BE2C (cell line): ENCODE data around the gene KRT6B.

Experiments used
- DNase-seq: peaks from one replicate; pipeline ENCODE4 v3.0.0-alpha.2; 2020
- H3K27me3 ChIP-seq: fragments of 250-450 bp; sonication (Bioruptor Pico); 2 replicates; pipeline ENCODE4 v1.5.1; 2020; ENCODE audit warnings: mild to moderate bottlenecking
- H3K36me3 ChIP-seq: fragments of 250-450 bp; sonication (Bioruptor Pico); 2 replicates; pipeline ENCODE4 v1.5.1; 2020; ENCODE audit warnings: mild to moderate bottlenecking
- H3K4me1 ChIP-seq: fragments of 250-450 bp; sonication (Bioruptor Pico); 2 replicates; pipeline ENCODE4 v1.5.1; 2020
- H3K4me3 ChIP-seq: 2 replicates; pipeline ENCODE4 v1.5.1; 2011; ENCODE audit warnings: low read depth, low read length
- H3K9me3 ChIP-seq: fragments of 250-450 bp; sonication (Bioruptor Pico); 2 replicates; pipeline ENCODE4 v1.5.1; 2020
- TF ChIP-seq, protein P1 (sequence below): IDR thresholded peaks from 2 replicates; pipeline ENCODE4 v1.5.1; 2012; ENCODE audit warnings: mild to moderate bottlenecking, low read depth, low read length

The KRT6B gene

GRCh38 chr12:52405922-52406385 lies 46.0 kb downstream of the KRT6B start, which contains the start of gene KRT82:
TSS of gene KRT82 (minus strand) at chr12:52406335. CDS start at chr12:52406277, 58 bp downstream.
- TF ChIP-seq, protein P1, sequence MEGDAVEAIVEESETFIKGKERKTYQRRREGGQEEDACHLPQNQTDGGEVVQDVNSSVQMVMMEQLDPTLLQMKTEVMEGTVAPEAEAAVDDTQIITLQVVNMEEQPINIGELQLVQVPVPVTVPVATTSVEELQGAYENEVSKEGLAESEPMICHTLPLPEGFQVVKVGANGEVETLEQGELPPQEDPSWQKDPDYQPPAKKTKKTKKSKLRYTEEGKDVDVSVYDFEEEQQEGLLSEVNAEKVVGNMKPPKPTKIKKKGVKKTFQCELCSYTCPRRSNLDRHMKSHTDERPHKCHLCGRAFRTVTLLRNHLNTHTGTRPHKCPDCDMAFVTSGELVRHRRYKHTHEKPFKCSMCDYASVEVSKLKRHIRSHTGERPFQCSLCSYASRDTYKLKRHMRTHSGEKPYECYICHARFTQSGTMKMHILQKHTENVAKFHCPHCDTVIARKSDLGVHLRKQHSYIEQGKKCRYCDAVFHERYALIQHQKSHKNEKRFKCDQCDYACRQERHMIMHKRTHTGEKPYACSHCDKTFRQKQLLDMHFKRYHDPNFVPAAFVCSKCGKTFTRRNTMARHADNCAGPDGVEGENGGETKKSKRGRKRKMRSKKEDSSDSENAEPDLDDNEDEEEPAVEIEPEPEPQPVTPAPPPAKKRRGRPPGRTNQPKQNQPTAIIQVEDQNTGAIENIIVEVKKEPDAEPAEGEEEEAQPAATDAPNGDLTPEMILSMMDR: no peak
- no peak for DNase-seq
- no peaks in the 10 kb centered on the region for H3K27me3 ChIP-seq
- H3K36me3 ChIP-seq: no peaks in the 10 kb centered on the region
- H3K4me1 ChIP-seq: no peaks in the 10 kb centered on the region
- no peaks in the 10 kb centered on the region for H3K9me3 ChIP-seq
- H3K4me3 ChIP-seq: no peak within 1 kb of the TSS

DNA sequence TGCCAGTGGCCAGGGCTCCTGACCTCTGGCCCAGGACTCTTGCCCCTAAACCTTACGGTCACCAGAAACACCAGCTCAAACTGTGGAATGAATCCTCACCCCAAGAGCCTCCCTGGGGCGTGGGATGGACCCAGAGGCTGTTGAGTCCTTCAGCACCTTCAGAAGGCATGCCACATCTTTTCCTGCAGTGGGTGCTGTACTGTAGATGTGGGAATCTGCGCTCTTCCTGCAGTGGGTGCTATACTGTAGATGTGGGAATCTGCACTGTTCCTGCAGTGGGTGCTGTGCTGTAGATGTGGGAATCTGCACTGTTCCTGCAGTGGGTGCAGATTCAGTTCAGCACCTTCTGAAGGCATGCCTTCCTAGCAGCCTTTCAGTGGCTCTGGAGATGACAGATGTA lies 47.0 kb downstream of the KRT6B start:
- H3K4me3 ChIP-seq: no peak overlapping the region
- no peaks in the 10 kb centered on the region for H3K4me1 ChIP-seq
- H3K9me3 ChIP-seq: no peaks in the 10 kb centered on the region
- no peak for DNase-seq
- no peaks in the 10 kb centered on the region for H3K36me3 ChIP-seq
- TF ChIP-seq, protein P1: no peak
- H3K27me3 ChIP-seq: no peaks in the 10 kb centered on the region

DNA sequence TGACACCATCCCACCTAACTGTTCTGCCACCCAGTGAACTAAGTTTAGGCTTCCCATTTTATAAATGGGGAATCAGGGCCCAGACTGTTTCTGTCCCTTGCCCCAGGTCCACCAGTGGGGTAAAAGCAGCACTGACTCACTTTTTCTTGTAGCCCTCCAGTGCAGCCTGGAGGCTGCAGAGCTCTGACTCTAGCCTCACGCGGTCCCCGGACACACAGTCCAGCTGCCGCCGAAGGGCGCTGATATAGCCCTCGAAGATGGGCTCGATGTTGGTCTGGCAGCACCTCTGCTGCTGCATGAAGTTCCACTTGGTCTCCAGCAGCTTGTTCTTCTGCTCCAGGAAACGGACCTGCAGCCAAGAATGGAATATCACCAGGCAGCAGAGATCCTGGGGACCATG lies 48.4 kb downstream of the KRT6B start:
- H3K9me3 ChIP-seq: no peaks in the 10 kb centered on the region
- no peak overlapping the region for H3K4me3 ChIP-seq
- no peak for DNase-seq
- TF ChIP-seq, protein P1: no peak
- no peaks in the 10 kb centered on the region for H3K4me1 ChIP-seq
- no peaks in the 10 kb centered on the region for H3K27me3 ChIP-seq
- no peaks in the 10 kb centered on the region for H3K36me3 ChIP-seq

GRCh38 chr12:52402873-52403540 lies 48.9 kb downstream of the KRT6B start:
- no peaks in the 10 kb centered on the region for H3K36me3 ChIP-seq
- H3K4me3 ChIP-seq: no peak overlapping the region

GRCh38 chr12:52402377-52402776 lies 49.6 kb downstream of the KRT6B start:
- no peak for DNase-seq
- no peaks in the 10 kb centered on the region for H3K9me3 ChIP-seq
- TF ChIP-seq, protein P1: no peak
- H3K36me3 ChIP-seq: no peaks in the 10 kb centered on the region
- H3K4me1 ChIP-seq: no peaks in the 10 kb centered on the region
- H3K27me3 ChIP-seq: no peaks in the 10 kb centered on the region
- H3K4me3 ChIP-seq: no peak overlapping the region

More at GRCh38 chr12:52402873-52403540, 48.9 kb downstream of the KRT6B start:
- TF ChIP-seq, protein P1: no peak
- Histone ChIP-seq H3K27me3 (no peaks in the 10 kb centered on the region), H3K9me3 (no peaks in the 10 kb centered on the region), H3K4me1 (no peaks in the 10 kb centered on the region)
- no peak for DNase-seq

DNA sequence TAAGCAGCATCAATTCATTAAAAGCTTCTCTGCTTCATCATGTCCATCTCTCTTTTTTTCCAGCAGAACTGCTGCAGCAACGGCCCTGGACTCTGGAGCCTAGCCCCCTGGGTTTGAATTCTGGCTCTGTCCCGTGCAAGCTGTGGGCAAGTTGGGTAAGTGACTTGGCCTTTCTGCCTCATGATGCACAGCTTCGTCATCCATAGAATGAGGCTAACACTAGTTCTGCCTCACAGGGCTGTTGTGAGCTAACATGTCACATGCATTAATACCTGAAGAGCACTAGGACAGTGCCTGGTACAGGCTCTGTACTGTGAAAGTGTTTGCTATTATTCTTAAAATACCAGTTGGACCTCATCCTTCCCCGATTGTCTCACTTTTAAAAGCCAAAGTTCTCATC lies 50.0 kb downstream of the KRT6B start:
- H3K4me3 ChIP-seq: no peak overlapping the region
- no peaks in the 10 kb centered on the region for H3K27me3 ChIP-seq
- TF ChIP-seq, protein P1: no peak
- H3K9me3 ChIP-seq: no peaks in the 10 kb centered on the region
- no peaks in the 10 kb centered on the region for H3K36me3 ChIP-seq
- no peak for DNase-seq
- no peaks in the 10 kb centered on the region for H3K4me1 ChIP-seq
